ENCODE data around the gene B2M. TPM values are rescaled to one million over a fixed set of nuclear protein-coding genes. Genes with fewer than 3 reads are reported as not detected.

The B2M gene
- 1,000 to 10,000 TPM; 7,484 to 8,893 (median 7,665) TPM for total RNA-seq
- total RNA-seq (2013), result 18,901 TPM

DNA sequence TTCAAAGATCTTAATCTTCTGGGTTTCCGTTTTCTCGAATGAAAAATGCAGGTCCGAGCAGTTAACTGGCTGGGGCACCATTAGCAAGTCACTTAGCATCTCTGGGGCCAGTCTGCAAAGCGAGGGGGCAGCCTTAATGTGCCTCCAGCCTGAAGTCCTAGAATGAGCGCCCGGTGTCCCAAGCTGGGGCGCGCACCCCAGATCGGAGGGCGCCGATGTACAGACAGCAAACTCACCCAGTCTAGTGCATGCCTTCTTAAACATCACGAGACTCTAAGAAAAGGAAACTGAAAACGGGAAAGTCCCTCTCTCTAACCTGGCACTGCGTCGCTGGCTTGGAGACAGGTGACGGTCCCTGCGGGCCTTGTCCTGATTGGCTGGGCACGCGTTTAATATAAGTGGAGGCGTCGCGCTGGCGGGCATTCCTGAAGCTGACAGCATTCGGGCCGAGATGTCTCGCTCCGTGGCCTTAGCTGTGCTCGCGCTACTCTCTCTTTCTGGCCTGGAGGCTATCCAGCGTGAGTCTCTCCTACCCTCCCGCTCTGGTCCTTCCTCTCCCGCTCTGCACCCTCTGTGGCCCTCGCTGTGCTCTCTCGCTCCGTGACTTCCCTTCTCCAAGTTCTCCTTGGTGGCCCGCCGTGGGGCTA, at the start of gene B2M, which contains the start of gene PATL2:
TSS of gene B2M (plus strand) at position 422 of the 647 bp plus-strand sequence. CDS start at position 452, 30 bp downstream.
TSS of gene PATL2 (minus strand) at position 228 of the 647 bp plus-strand sequence. CDS start 34,833 bp downstream, outside the sequence.
- peak within 1 kb of the TSS; percentile 100 for H3K4me3 Mint-ChIP-seq
- Histone ChIP-seq H3K4me1 (ENCODE audit: control insufficient read depth, insufficient read depth, low read length) (peaks cover 29% of the 10 kb centered on the region), H3K27me3 (ENCODE audit: control insufficient read depth, insufficient read depth, low read length) (no peaks in the 10 kb centered on the region), H3K9me3 (ENCODE audit: control insufficient read depth, insufficient read depth, low read length) (no peaks in the 10 kb centered on the region), H3K4me3 (ENCODE audit: low read length) (peak within 1 kb of the TSS; percentile 99), H3K36me3 (ENCODE audit: control insufficient read depth, insufficient read depth, low read length) (peaks cover 47% of the 10 kb centered on the region), H3K27ac (ENCODE audit: low read length) (peak within 1 kb of the TSS; percentile 95)
- H3K27ac Mint-ChIP-seq, result peak within 1 kb of the TSS; percentile 92 to 100
- 0% methylated on average over 37 of the region's 37 CpGs for whole genome bisulfite sequencing (ENCODE audit: insufficient coverage)
- DNase-seq (peak; percentile 97 to 98), ATAC-seq (peak; percentile 67 to 87 (median 75))
- intact Hi-C loops (cut with micrococcal nuclease), result loop anchor here (1.0 to 10.0 kb wide), 6 partner anchors 8 to 874 kb away; partner anchors contain the start of genes BLOC1S6 and SPG11
- H3K4me1 Mint-ChIP-seq, result peaks cover 74% of the 10 kb centered on the region in 2 donors
- no peaks in the 10 kb centered on the region for H3K27me3 Mint-ChIP-seq (ENCODE audit: low read depth in 2 of 2)
- TF ChIP-seq, protein P1, sequence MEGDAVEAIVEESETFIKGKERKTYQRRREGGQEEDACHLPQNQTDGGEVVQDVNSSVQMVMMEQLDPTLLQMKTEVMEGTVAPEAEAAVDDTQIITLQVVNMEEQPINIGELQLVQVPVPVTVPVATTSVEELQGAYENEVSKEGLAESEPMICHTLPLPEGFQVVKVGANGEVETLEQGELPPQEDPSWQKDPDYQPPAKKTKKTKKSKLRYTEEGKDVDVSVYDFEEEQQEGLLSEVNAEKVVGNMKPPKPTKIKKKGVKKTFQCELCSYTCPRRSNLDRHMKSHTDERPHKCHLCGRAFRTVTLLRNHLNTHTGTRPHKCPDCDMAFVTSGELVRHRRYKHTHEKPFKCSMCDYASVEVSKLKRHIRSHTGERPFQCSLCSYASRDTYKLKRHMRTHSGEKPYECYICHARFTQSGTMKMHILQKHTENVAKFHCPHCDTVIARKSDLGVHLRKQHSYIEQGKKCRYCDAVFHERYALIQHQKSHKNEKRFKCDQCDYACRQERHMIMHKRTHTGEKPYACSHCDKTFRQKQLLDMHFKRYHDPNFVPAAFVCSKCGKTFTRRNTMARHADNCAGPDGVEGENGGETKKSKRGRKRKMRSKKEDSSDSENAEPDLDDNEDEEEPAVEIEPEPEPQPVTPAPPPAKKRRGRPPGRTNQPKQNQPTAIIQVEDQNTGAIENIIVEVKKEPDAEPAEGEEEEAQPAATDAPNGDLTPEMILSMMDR (IDR thresholded peaks at IDR 0.05), result no peak
- no peaks in the 10 kb centered on the region for H3K9me3 Mint-ChIP-seq
- H3K36me3 Mint-ChIP-seq, result peaks cover 43% of the 10 kb centered on the region

DNA sequence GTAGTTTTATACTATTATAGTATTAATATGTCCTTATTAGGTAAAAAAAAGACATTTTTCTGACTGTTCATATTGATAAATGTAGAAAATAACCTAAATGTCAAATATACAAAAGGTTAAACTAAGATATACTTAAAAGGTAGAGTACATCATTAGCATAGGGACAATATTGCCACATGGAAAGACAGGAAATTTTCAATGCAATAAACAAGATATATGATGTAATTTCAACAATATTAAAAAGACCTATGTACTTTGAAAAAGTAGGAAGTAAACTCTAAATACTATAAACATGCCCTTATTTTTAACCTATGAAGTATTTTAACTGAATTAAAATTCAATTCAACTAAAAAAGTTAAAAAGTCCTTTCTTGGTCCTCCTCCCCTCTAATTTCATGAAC, 49.7 kb upstream of the B2M start:
- TF ChIP-seq, protein P1 (IDR thresholded peaks at IDR 0.05), result no peak
- Histone ChIP-seq H3K27ac (ENCODE audit: low read length) (peak overlapping the region; percentile 97), H3K9me3 (ENCODE audit: control insufficient read depth, insufficient read depth, low read length) (no peaks in the 10 kb centered on the region), H3K36me3 (ENCODE audit: control insufficient read depth, insufficient read depth, low read length) (peaks cover 30% of the 10 kb centered on the region), H3K27me3 (ENCODE audit: control insufficient read depth, insufficient read depth, low read length) (no peaks in the 10 kb centered on the region), H3K4me1 (ENCODE audit: control insufficient read depth, insufficient read depth, low read length) (peaks cover 33% of the 10 kb centered on the region), H3K4me3 (ENCODE audit: low read length) (no peak overlapping the region)
- intact Hi-C loops (cut with micrococcal nuclease), result no loop called here
- Mint-ChIP-seq H3K9me3 (no peaks in the 10 kb centered on the region), H3K36me3 (peaks cover 6% of the 10 kb centered on the region), H3K4me1 (peaks cover 35 to 42% of the 10 kb centered on the region in 2 donors), H3K27me3 (ENCODE audit: low read depth in 2 of 2) (no peaks in the 10 kb centered on the region), H3K27ac (peak overlapping the region; percentile 95 to 98), H3K4me3 (peak overlapping the region; percentile 32)
- DNase-seq, result no peak
- ATAC-seq, result no peak

DNA sequence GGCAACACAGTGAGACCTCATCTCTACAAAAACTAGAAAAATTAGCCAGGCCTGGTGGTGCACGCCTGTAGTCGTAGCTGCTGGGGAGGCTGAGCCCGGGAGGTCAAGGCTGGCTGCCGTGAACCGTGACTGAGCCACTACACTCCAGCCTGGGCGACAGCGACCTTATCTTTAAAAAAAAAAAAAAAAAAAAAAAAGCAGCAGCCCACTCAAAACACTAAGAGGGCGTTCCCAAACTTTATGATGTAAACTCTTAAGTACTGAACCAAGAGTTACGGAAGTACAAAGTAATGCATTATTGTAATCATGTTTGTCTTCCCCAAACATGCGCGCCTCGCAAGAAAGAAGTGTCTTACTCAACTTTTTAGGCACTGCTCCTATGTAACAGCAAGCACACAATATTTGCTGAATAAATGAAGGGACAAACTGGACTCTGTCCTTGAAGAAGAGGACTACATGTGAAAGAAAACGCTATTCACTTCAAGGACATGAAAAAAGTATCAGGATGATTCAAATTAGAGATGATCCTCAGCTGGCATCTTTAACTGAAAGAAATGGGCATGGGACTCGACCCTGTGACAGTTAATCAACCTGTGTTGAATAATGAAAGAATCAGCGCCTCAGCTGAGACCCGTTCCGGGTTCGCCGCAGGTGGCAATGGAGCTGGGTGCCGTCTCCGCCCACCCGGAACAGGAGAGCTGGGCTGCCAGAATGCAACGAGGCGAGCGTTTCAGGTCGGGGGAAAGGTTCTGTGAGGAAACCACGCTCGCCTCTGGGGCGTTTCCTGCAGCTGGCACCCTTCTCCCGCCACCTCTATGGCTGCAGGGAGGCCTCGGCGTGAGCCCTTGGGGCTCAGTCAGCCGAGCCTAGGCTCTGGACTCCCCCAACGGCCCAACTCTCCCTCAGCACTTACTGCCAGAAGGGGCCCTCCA, 48.6 kb upstream of the B2M start:
- H3K27ac ChIP-seq (ENCODE audit: low read length), result peak overlapping the region; percentile 97
- no peaks in the 10 kb centered on the region for H3K27me3 ChIP-seq (ENCODE audit: control insufficient read depth, insufficient read depth, low read length)
- ATAC-seq (peak; percentile 60 to 79 (median 72)), DNase-seq (peak; percentile 81 to 94)
- Mint-ChIP-seq H3K4me1 (peaks cover 44 to 50% of the 10 kb centered on the region in 2 donors), H3K36me3 (peaks cover 6% of the 10 kb centered on the region), H3K27ac (peak overlapping the region; percentile 95 to 98), H3K4me3 (peak overlapping the region; percentile 97), H3K27me3 (ENCODE audit: low read depth in 2 of 2) (no peaks in the 10 kb centered on the region), H3K9me3 (no peaks in the 10 kb centered on the region)
- intact Hi-C loops (cut with micrococcal nuclease), result loop anchor here (1.0 kb wide), 5 partner anchors 15 to 76 kb away; partner anchors contain the start of genes B2M and PATL2
- H3K36me3 ChIP-seq (ENCODE audit: control insufficient read depth, insufficient read depth, low read length), result peaks cover 21% of the 10 kb centered on the region
- TF ChIP-seq, protein P1 (IDR thresholded peaks at IDR 0.05), result no peak
- 5% methylated on average over 34 of the region's 34 CpGs for WGBS (ENCODE audit: insufficient coverage)
- peak overlapping the region; percentile 88 for H3K4me3 ChIP-seq (ENCODE audit: low read length)
- H3K9me3 ChIP-seq (ENCODE audit: control insufficient read depth, insufficient read depth, low read length), result no peaks in the 10 kb centered on the region
- H3K4me1 ChIP-seq (ENCODE audit: control insufficient read depth, insufficient read depth, low read length), result peaks cover 40% of the 10 kb centered on the region
